HepG2 (cell line): Measurements from ENCODE around the gene CBFA2T2. TPM values are rescaled to one million over a fixed set of nuclear protein-coding genes. Genes with fewer than 3 reads are reported as not detected.

Source experiments
- ASH2L ChIP-seq: fragments of 300-600, 200-600 bp; sonication (generic); IDR thresholded peaks from 2 replicates; pipeline ENCODE4 v1.7.0; 2017; ENCODE audit warnings: low read depth, mild to moderate bottlenecking, moderate library complexity, mixed read lengths, low read length; ENCODE audit not compliant: insufficient read length
- CENPT ChIP-seq: sonication (generic); formaldehyde crosslinking; IDR thresholded peaks from 2 replicates; pipeline ENCODE4 v1.8.0; 2022; ENCODE audit warnings: low read depth, mild to moderate bottlenecking, moderate library complexity, missing genetic modification reagents
- ESRRA ChIP-seq: sonication (generic); formaldehyde crosslinking; IDR thresholded peaks from 2 replicates; pipeline ENCODE4 v1.5.1; 2020; ENCODE audit warnings: mild to moderate bottlenecking, low read depth, missing genetic modification reagents
- ETV5 ChIP-seq: IDR thresholded peaks from 2 replicates; pipeline ENCODE4 v1.6.1; 2018; ENCODE audit warnings: missing biosample characterization, missing genetic modification reagents, inconsistent platforms, borderline replicate concordance
- GABPB1 ChIP-seq: IDR thresholded peaks from 2 replicates; pipeline ENCODE4 v1.6.1; 2016; ENCODE audit warnings: mild to moderate bottlenecking, missing genetic modification reagents, moderate library complexity, missing compliant biosample characterization
- KAT8 ChIP-seq: IDR thresholded peaks from 2 replicates; pipeline ENCODE4 v1.6.1; 2016; ENCODE audit warnings: missing genetic modification reagents, missing compliant biosample characterization
- MNT ChIP-seq: fragments of 450-650 bp; IDR thresholded peaks from 2 replicates; pipeline ENCODE4 v1.6.1; 2016
- NFATC3 ChIP-seq: sonication (generic); formaldehyde crosslinking; IDR thresholded peaks from 2 replicates; pipeline ENCODE4 v1.5.1; 2020; ENCODE audit warnings: mild to moderate bottlenecking, missing genetic modification reagents
- NFKBIZ ChIP-seq: IDR thresholded peaks from 2 replicates; pipeline ENCODE4 v1.6.1; 2018; ENCODE audit warnings: missing genetic modification reagents, missing compliant biosample characterization
- PAF1 ChIP-seq: IDR thresholded peaks from 2 replicates; pipeline ENCODE4 v1.6.1; 2016; ENCODE audit warnings: missing genetic modification reagents, missing compliant biosample characterization
- PITX1 ChIP-seq: sonication (generic); formaldehyde crosslinking; IDR thresholded peaks from 2 replicates; pipeline ENCODE4 v1.5.1; 2020; ENCODE audit warnings: mild to moderate bottlenecking, missing genetic modification reagents
- RCOR2 ChIP-seq: IDR thresholded peaks from 2 replicates; pipeline ENCODE4 v1.6.1; 2016; ENCODE audit warnings: missing biosample characterization, missing genetic modification reagents
- SALL2 ChIP-seq: sonication (generic); formaldehyde crosslinking; IDR thresholded peaks from 2 replicates; pipeline ENCODE4 v1.8.1; 2023; ENCODE audit warnings: mild to moderate bottlenecking, missing genetic modification reagents, inconsistent platforms
- SMAD9 ChIP-seq: sonication (generic); formaldehyde crosslinking; IDR thresholded peaks from 2 replicates; pipeline ENCODE4 v1.5.1; 2020; ENCODE audit warnings: mild to moderate bottlenecking, missing genetic modification reagents
- SMARCE1 ChIP-seq: fragments of 450-650 bp; IDR thresholded peaks from 2 replicates; pipeline ENCODE4 v1.6.1; 2017; ENCODE audit warnings: borderline replicate concordance
- SNAPC5 ChIP-seq: sonication (generic); formaldehyde crosslinking; IDR thresholded peaks from 2 replicates; pipeline ENCODE4 v1.8.1; 2023; ENCODE audit warnings: mild to moderate bottlenecking, missing genetic modification reagents, borderline replicate concordance
- ZNF350 ChIP-seq: sonication (generic); formaldehyde crosslinking; IDR thresholded peaks from 2 replicates; pipeline ENCODE4 v1.4.0; 2020; ENCODE audit warnings: mild to moderate bottlenecking, low read depth, missing genetic modification reagents, borderline replicate concordance
- ZNF431 ChIP-seq: sonication (generic); formaldehyde crosslinking; IDR thresholded peaks from 2 replicates; pipeline ENCODE4 v1.9.0; 2022; ENCODE audit warnings: missing genetic modification reagents, low read depth, mild to moderate bottlenecking, borderline replicate concordance
- ZNF678 ChIP-seq: sonication (generic); formaldehyde crosslinking; IDR thresholded peaks from 2 replicates; pipeline ENCODE4 v1.4.0; 2020; ENCODE audit warnings: mild to moderate bottlenecking, missing genetic modification reagents
- ZNF746 ChIP-seq: sonication (generic); formaldehyde crosslinking; IDR thresholded peaks from 2 replicates; pipeline ENCODE4 v1.8.0; 2022; ENCODE audit warnings: mild to moderate bottlenecking, missing genetic modification reagents
- ZNF770 ChIP-seq: sonication (generic); formaldehyde crosslinking; IDR thresholded peaks from 2 replicates; pipeline ENCODE4 v1.5.0; 2020; ENCODE audit warnings: mild to moderate bottlenecking, missing genetic modification reagents
- polyA plus RNA-seq, 8 experiments: library from polyadenylated mRNA; depleted of rRNA in 3 of 8; stranded (reverse) in 7 of 8; unstranded in 1 of 8; fragments of >200 nt; fragmentation: Illumina TruSeq in 4 of 8; extraction: Trizol in 4 of 8; gene quantifications; 2 replicates each; pipeline versions ENCODE4 v1.2.1 to v1.2.3, GENCODE V29; 2011 to 2016; ENCODE audit warnings: low read depth in 4 of 8, missing spikeins in 1 of 8, mixed read lengths in 1 of 8; ENCODE audit not compliant: insufficient read depth in 1 of 8
- total RNA-seq, 5 experiments: library from RNA; depleted of rRNA; stranded (reverse); fragments of >200 nt; fragmentation: Illumina TruSeq; extraction: Trizol; gene quantifications; 2 replicates each; pipeline ENCODE4 v1.2.3, GENCODE V29; 2016; ENCODE audit warnings: low read depth in 1 of 5
- TF ChIP-seq, protein P1 (sequence below): sonication (generic); formaldehyde crosslinking; IDR thresholded peaks from 2 replicates; pipeline ENCODE4 v1.8.0; 2022; ENCODE audit warnings: low read depth, missing genetic modification reagents

CBFA2T2 gene
- total and polyA plus RNA-seq, 2 of the 13 experiments (the other 11 are each of a cell fraction or from before 2014, with no cell fraction given) = 6.3 to 21.2 TPM

- TF ChIP-seq MNT = no peak
- TF ChIP-seq GABPB1 = 0 out of 2 replicates have a peak, but pooled peaks have one; percentile 34
- TF ChIP-seq NFKBIZ (CRISPR knock-in tag) = peak; percentile 84
- no peak for TF ChIP-seq ZNF770 (CRISPR knock-in tag)
- TF ChIP-seq ZNF746 (CRISPR knock-in tag) = peak; percentile 50; the same call in 1 of the 2 replicates
- TF ChIP-seq, protein P1, sequence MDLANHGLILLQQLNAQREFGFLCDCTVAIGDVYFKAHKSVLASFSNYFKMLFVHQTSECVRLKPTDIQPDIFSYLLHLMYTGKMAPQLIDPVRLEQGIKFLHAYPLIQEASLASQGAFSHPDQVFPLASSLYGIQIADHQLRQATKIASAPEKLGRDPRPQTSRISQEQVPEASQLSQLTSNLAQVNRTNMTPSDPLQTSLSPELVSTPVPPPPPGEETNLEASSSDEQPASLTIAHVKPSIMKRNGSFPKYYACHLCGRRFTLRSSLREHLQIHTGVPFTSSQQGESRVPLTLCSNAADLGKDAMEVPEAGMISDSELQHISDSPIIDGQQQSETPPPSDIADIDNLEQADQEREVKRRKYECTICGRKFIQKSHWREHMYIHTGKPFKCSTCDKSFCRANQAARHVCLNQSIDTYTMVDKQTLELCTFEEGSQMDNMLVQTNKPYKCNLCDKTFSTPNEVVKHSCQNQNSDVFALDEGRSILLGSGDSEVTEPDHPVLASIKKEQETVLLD (CRISPR knock-in tag) = 0 out of 2 replicates have a peak, but pooled peaks have one; percentile 15
- no peak for TF ChIP-seq SALL2 (CRISPR knock-in tag)
- TF ChIP-seq NFATC3 = no peak
- no peak for TF ChIP-seq SNAPC5 (CRISPR knock-in tag)
- peak; percentile 54; the same call in 1 of the 2 replicates for TF ChIP-seq KAT8 (CRISPR knock-in tag)
- peak; percentile 40; the same call in 1 of the 2 replicates for TF ChIP-seq RCOR2 (CRISPR knock-in tag)
- TF ChIP-seq PAF1 (CRISPR knock-in tag) = no peak
- TF ChIP-seq ZNF431 (CRISPR knock-in tag) = no peak
- TF ChIP-seq ETV5 (CRISPR knock-in tag) = peak; percentile 69; the same call in 1 of the 2 replicates
- TF ChIP-seq ZNF350 (CRISPR knock-in tag) = no peak
- TF ChIP-seq SMAD9 = no peak
- no peak for TF ChIP-seq ZNF678 (CRISPR knock-in tag)
- 0 out of 2 replicates have a peak, but pooled peaks have one; percentile 25 for TF ChIP-seq ESRRA
- peak; percentile 61 for TF ChIP-seq ASH2L
- TF ChIP-seq SMARCE1 = no peak
- no peak for TF ChIP-seq PITX1 (CRISPR knock-in tag)
- TF ChIP-seq CENPT = no peak
Measured at GRCh38 chr20:33561692-33562601, 72.1 kb downstream of the CBFA2T2 start (continued).
